ENCODE results near the gene OR10A4.
"Not testable (repeated sequence)": the region's sequence is repeated elsewhere in the genome, so short reads cannot be mapped to it uniquely, and the experiment has no call there.

- TF ChIP-seq SUZ12 (IDR thresholded peaks at IDR 0.05; ENCODE audit: extremely low read depth, insufficient read depth, insufficient read length); ZNF274 (IDR thresholded peaks at IDR 0.05; ENCODE audit: low read depth, low read length): not testable (repeated sequence)
Observed at GRCh38 chr11:6887711-6888110, 11.3 kb downstream of the OR10A4 start.
